HG03442 (cell line): ENCODE results near the gene CCDC107.
"Not testable (repeated sequence)": the region's sequence is repeated elsewhere in the genome, so short reads cannot be mapped to it uniquely, and the experiment has no call there.

Experiments used
- ATAC-seq: cut with Tn5 transposase; IDR thresholded peaks from one replicate; pipeline ENCODE4 v1.9.1; 2021; ENCODE audit warnings: mild to moderate bottlenecking, moderate library complexity; ENCODE audit not compliant: unreplicated experiment

The CCDC107 gene

GRCh38 chr9:35637427-35637955, 20.6 kb upstream of the CCDC107 start:
- ATAC-seq, result not testable (repeated sequence)

- ATAC-seq, result not testable (repeated sequence)
These were observed 19.3 kb upstream of the CCDC107 start for GRCh38 chr9:35638751-35639150.

- ATAC-seq, result not testable (repeated sequence)
These were observed 18.9 kb upstream of the CCDC107 start for GRCh38 chr9:35639225-35639624.

GRCh38 chr9:35639631-35640030, 18.5 kb upstream of the CCDC107 start:
- no peak for ATAC-seq

- not testable (repeated sequence) for ATAC-seq
These were observed 17.7 kb upstream of the CCDC107 start for GRCh38 chr9:35640431-35640830.

- not testable (repeated sequence) for ATAC-seq
These were observed 16.6 kb upstream of the CCDC107 start for GRCh38 chr9:35641478-35641877.

GRCh38 chr9:35643046-35643445, 15.0 kb upstream of the CCDC107 start:
- no peak for ATAC-seq

GRCh38 chr9:35645736-35646135, 12.4 kb upstream of the CCDC107 start:
- ATAC-seq, result not testable (repeated sequence)

- ATAC-seq, result no peak
These were observed 11.9 kb upstream of the CCDC107 start for GRCh38 chr9:35646153-35646532.

- peak; percentile 84 for ATAC-seq
These were observed 11.4 kb upstream of the CCDC107 start for GRCh38 chr9:35646533-35647265.

GRCh38 chr9:35649431-35650340, 8.4 kb upstream of the CCDC107 start:
- ATAC-seq, result no peak

GRCh38 chr9:35650341-35651158, 7.5 kb upstream of the CCDC107 start, which contains the start of gene SIT1:
TSS of gene SIT1 (minus strand) at chr9:35650931. CDS start at chr9:35650853, 78 bp downstream.
- no peak for ATAC-seq

- no peak for ATAC-seq
These were observed 5.9 kb upstream of the CCDC107 start for GRCh38 chr9:35651956-35652828.

GRCh38 chr9:35652829-35653209, 5.3 kb upstream of the CCDC107 start:
- ATAC-seq, result no peak

- ATAC-seq, result no peak
These were observed 4.5 kb upstream of the CCDC107 start for GRCh38 chr9:35653611-35654010.

- no peak for ATAC-seq
These were observed 1.7 kb upstream of the CCDC107 start for GRCh38 chr9:35656348-35656747.

- no peak for ATAC-seq
These were observed 1.1 kb upstream of the CCDC107 start for GRCh38 chr9:35656831-35657545.

GRCh38 chr9:35657546-35658136, 451 bp upstream of the CCDC107 start, which contains the start of gene RMRP:
TSS of gene RMRP (minus strand) at chr9:35658019.
- peak; percentile 89 for ATAC-seq

- no peak for ATAC-seq
These were observed 802 bp downstream of the CCDC107 start for GRCh38 chr9:35658968-35659220.
